ENCODE results near the gene DYRK1B. TPM values are rescaled to one million over a fixed set of nuclear protein-coding genes. Genes with fewer than 3 reads are reported as not detected.

DYRK1B gene
- polyA plus RNA-seq, 1 of the 3 experiments (the other 2 are of a cell fraction), result 17.2 TPM

DNA sequence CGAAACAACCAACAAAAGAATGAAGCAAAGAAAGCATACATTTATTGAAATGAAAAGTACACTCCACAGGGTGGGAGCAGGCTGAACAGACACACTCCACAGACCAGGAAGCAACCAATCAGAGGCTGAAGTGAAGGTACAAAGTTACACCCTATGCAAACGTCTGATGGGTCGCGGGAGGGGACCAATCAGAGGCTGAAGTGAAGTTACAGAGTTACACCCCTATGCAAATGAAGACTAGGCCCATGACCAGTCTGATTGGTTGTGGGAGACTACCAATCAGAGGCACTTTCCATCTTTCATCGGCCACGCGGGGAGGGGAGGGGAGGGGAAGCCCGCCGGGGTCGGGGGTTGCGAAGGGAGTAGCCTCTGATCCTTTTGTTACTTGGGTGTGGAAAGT lies 24.6 kb upstream of the DYRK1B start:
- Histone ChIP-seq H3K36me3 (replicated peaks in 1 of 2; ENCODE audit: control insufficient read depth in 1 of 2, insufficient read depth in 2 of 2, low read length in 1 of 2) (no peaks in the 10 kb centered on the region), H4K20me1 (ENCODE audit: insufficient read depth) (no peaks in the 10 kb centered on the region), H2AFZ (ENCODE audit: low read depth) (no peak overlapping the region), H3K4me3 (ENCODE audit: low read depth in 2 of 2, low read length in 1 of 2) (no peak overlapping the region), H3K9me3 (no peaks in the 10 kb centered on the region), H3K79me2 (ENCODE audit: insufficient read depth) (no peaks in the 10 kb centered on the region), H3K9me2 (no peaks in the 10 kb centered on the region), H3K4me1 (ENCODE audit: control insufficient read depth in 1 of 2, insufficient read depth in 2 of 2, low read depth in 1 of 2, low read length in 1 of 2) (no peaks in the 10 kb centered on the region), H3K27me3 (ENCODE audit: insufficient read depth) (peaks cover 9% of the 10 kb centered on the region; the same call in 1 of the 2 replicates), H3F3A (replicated peaks; ENCODE audit: insufficient read depth) (no peaks in the 10 kb centered on the region), H3K9ac (no peak overlapping the region), H3K4me2 (no peak overlapping the region), H3K27ac (ENCODE audit: low read depth in 2 of 2, low read length in 1 of 2) (no peak overlapping the region)
- DNase-seq, result no peak
- ChIA-PET POLR2A (no interaction called here), CTCF (no interaction called here)
- WGBS (ENCODE audit: low lambda C conversion rate), result 33% methylated on average over 10 of the region's 11 CpGs
- TF ChIP-seq, protein P1, sequence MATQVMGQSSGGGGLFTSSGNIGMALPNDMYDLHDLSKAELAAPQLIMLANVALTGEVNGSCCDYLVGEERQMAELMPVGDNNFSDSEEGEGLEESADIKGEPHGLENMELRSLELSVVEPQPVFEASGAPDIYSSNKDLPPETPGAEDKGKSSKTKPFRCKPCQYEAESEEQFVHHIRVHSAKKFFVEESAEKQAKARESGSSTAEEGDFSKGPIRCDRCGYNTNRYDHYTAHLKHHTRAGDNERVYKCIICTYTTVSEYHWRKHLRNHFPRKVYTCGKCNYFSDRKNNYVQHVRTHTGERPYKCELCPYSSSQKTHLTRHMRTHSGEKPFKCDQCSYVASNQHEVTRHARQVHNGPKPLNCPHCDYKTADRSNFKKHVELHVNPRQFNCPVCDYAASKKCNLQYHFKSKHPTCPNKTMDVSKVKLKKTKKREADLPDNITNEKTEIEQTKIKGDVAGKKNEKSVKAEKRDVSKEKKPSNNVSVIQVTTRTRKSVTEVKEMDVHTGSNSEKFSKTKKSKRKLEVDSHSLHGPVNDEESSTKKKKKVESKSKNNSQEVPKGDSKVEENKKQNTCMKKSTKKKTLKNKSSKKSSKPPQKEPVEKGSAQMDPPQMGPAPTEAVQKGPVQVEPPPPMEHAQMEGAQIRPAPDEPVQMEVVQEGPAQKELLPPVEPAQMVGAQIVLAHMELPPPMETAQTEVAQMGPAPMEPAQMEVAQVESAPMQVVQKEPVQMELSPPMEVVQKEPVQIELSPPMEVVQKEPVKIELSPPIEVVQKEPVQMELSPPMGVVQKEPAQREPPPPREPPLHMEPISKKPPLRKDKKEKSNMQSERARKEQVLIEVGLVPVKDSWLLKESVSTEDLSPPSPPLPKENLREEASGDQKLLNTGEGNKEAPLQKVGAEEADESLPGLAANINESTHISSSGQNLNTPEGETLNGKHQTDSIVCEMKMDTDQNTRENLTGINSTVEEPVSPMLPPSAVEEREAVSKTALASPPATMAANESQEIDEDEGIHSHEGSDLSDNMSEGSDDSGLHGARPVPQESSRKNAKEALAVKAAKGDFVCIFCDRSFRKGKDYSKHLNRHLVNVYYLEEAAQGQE (IDR thresholded peaks at IDR 0.05; ENCODE audit: low read depth, low read length), result no peak
- TF ChIP-seq RCOR1 (IDR thresholded peaks at IDR 0.05; ENCODE audit: low read length) (no peak), FOXJ3 (CRISPR knock-in tag; IDR thresholded peaks at IDR 0.05) (no peak), POLR2AphosphoS5 (IDR thresholded peaks at IDR 0.05; ENCODE audit: low read depth, low read length) (no peak), ELF1 (IDR thresholded peaks at IDR 0.05) (no peak), SIN3A (IDR thresholded peaks at IDR 0.05; ENCODE audit: borderline replicate concordance, low read depth, low read length) (no peak), EP300 (IDR thresholded peaks at IDR 0.05; ENCODE audit: borderline replicate concordance in 1 of 2, low read depth in 1 of 2, low read length in 1 of 2) (no peak), GATA2 (CRISPR knock-in tag; IDR thresholded peaks at IDR 0.05) (no peak), RAD21 (IDR thresholded peaks at IDR 0.05; ENCODE audit: low read length) (no peak)
- TF ChIP-seq, protein P2, sequence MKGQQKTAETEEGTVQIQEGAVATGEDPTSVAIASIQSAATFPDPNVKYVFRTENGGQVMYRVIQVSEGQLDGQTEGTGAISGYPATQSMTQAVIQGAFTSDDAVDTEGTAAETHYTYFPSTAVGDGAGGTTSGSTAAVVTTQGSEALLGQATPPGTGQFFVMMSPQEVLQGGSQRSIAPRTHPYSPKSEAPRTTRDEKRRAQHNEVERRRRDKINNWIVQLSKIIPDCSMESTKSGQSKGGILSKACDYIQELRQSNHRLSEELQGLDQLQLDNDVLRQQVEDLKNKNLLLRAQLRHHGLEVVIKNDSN (IDR thresholded peaks at IDR 0.05; ENCODE audit: borderline replicate concordance, low read depth), result no peak

DNA sequence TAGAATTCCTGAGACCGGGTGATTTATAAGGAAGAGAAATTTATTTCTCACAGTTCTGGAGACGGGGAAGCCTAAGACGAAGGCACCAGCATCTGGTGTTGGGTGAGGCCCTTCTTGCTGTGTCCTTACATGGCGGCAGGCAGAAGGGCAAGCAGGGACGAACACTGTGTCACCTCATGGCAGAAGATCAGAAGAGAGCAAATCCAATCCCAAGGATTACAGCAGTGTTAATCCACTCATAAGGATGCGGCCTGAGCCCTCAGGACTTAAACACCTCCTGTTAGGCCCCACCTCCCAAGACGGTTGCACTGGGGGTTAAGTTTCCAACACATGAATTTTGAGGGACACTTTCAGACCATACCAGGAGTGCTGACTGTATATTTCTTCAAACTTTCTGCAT lies 18.9 kb upstream of the DYRK1B start:
- H2AFZ ChIP-seq (ENCODE audit: low read depth), result no peak overlapping the region
- H4K20me1 ChIP-seq (ENCODE audit: insufficient read depth), result no peaks in the 10 kb centered on the region
- H3K9me2 ChIP-seq, result no peaks in the 10 kb centered on the region
- H3K9me3 ChIP-seq, result no peaks in the 10 kb centered on the region
- DNase-seq, result no peak
- no peak overlapping the region for H3K9ac ChIP-seq
- TF ChIP-seq TCF12 (IDR thresholded peaks at IDR 0.05) (no peak), GATA2 (CRISPR knock-in tag; IDR thresholded peaks at IDR 0.05) (no peak), RXRA (IDR thresholded peaks at IDR 0.05; ENCODE audit: borderline replicate concordance, low read depth) (no peak), EP300 (IDR thresholded peaks at IDR 0.05; ENCODE audit: borderline replicate concordance in 1 of 2, low read depth in 1 of 2, low read length in 1 of 2) (no peak), SIN3A (IDR thresholded peaks at IDR 0.05; ENCODE audit: borderline replicate concordance, low read depth, low read length) (no peak), JUND (IDR thresholded peaks at IDR 0.05) (no peak), EZH2phosphoT487 (IDR thresholded peaks at IDR 0.05; ENCODE audit: borderline replicate concordance, low read depth) (no peak), YY1 (IDR thresholded peaks at IDR 0.05; ENCODE audit: low read depth) (no peak), POLR2AphosphoS5 (IDR thresholded peaks at IDR 0.05; ENCODE audit: low read depth, low read length) (no peak), MEF2A (IDR thresholded peaks at IDR 0.05; ENCODE audit: borderline replicate concordance, low read depth) (no peak), FOXM1 (IDR thresholded peaks at IDR 0.05; ENCODE audit: low read depth) (no peak), NRF1 (IDR thresholded peaks at IDR 0.05; ENCODE audit: low read depth, low read length) (no peak), ELF1 (IDR thresholded peaks at IDR 0.05) (no peak)
- TF ChIP-seq, protein P3, sequence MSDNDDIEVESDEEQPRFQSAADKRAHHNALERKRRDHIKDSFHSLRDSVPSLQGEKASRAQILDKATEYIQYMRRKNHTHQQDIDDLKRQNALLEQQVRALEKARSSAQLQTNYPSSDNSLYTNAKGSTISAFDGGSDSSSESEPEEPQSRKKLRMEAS (IDR thresholded peaks at IDR 0.05; ENCODE audit: low read depth), result no peak
- TF ChIP-seq, protein P2 (IDR thresholded peaks at IDR 0.05; ENCODE audit: borderline replicate concordance, low read depth), result no peak
- TF ChIP-seq, protein P4, sequence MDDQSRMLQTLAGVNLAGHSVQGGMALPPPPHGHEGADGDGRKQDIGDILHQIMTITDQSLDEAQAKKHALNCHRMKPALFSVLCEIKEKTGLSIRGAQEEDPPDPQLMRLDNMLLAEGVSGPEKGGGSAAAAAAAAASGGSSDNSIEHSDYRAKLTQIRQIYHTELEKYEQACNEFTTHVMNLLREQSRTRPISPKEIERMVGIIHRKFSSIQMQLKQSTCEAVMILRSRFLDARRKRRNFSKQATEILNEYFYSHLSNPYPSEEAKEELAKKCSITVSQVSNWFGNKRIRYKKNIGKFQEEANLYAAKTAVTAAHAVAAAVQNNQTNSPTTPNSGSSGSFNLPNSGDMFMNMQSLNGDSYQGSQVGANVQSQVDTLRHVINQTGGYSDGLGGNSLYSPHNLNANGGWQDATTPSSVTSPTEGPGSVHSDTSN (IDR thresholded peaks at IDR 0.05), result no peak
- TF ChIP-seq, protein P5, sequence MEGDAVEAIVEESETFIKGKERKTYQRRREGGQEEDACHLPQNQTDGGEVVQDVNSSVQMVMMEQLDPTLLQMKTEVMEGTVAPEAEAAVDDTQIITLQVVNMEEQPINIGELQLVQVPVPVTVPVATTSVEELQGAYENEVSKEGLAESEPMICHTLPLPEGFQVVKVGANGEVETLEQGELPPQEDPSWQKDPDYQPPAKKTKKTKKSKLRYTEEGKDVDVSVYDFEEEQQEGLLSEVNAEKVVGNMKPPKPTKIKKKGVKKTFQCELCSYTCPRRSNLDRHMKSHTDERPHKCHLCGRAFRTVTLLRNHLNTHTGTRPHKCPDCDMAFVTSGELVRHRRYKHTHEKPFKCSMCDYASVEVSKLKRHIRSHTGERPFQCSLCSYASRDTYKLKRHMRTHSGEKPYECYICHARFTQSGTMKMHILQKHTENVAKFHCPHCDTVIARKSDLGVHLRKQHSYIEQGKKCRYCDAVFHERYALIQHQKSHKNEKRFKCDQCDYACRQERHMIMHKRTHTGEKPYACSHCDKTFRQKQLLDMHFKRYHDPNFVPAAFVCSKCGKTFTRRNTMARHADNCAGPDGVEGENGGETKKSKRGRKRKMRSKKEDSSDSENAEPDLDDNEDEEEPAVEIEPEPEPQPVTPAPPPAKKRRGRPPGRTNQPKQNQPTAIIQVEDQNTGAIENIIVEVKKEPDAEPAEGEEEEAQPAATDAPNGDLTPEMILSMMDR (IDR thresholded peaks at IDR 0.05), result no peak
- no peaks in the 10 kb centered on the region for H3K4me1 ChIP-seq (ENCODE audit: control insufficient read depth in 1 of 2, insufficient read depth in 2 of 2, low read depth in 1 of 2, low read length in 1 of 2)
- H3K79me2 ChIP-seq (ENCODE audit: insufficient read depth), result no peaks in the 10 kb centered on the region
- 75% methylated on average over 5 of the region's 7 CpGs for WGBS (ENCODE audit: low lambda C conversion rate)
- no peaks in the 10 kb centered on the region for H3K36me3 ChIP-seq (replicated peaks in 1 of 2; ENCODE audit: control insufficient read depth in 1 of 2, insufficient read depth in 2 of 2, low read length in 1 of 2)
- ChIA-PET CTCF (no interaction called here), POLR2A (no interaction called here)
- no peaks in the 10 kb centered on the region for H3F3A ChIP-seq (replicated peaks; ENCODE audit: insufficient read depth)
- H3K27ac ChIP-seq (ENCODE audit: low read depth in 2 of 2, low read length in 1 of 2), result no peak overlapping the region
- no peak overlapping the region for H3K4me3 ChIP-seq (ENCODE audit: low read depth in 2 of 2, low read length in 1 of 2)
- peaks cover 9% of the 10 kb centered on the region; the same call in 1 of the 2 replicates for H3K27me3 ChIP-seq (ENCODE audit: insufficient read depth)
- no peak overlapping the region for H3K4me2 ChIP-seq

Data from SK-N-SH (cell line).